Ramos (cell line): Measurements from ENCODE around the gene PKIG.

ENCODE experiments used
- in situ Hi-C: fragments of 300-500 bp; cut with MboI; formaldehyde crosslinking; loops from one replicate; pipeline ENCODE4 v1.14.3; 2022; ENCODE audit warnings: low sequenced_read_pairs; ENCODE audit not compliant: unreplicated experiment

Gene PKIG

DNA sequence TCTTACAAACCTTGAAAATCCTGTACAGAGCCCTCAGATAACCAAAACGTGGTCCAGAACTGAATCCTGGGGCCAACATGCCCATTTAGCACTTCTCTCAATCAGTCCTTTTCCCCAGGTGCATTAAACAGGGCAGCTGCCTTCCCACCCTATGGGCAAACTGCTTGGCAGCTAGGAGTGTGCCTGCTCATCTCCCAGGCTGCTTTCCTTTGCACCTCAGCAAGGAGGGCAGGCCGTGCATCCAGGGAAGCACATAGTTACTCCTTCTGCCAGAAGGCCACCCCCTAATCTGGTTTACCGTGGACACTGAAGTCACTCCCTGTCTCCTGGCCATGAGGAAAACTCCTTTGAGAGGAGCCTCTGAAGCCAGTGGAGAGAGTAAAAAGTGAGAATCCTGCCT, 10.0 kb downstream of the PKIG start:
- in situ Hi-C loops: no loop called here

DNA sequence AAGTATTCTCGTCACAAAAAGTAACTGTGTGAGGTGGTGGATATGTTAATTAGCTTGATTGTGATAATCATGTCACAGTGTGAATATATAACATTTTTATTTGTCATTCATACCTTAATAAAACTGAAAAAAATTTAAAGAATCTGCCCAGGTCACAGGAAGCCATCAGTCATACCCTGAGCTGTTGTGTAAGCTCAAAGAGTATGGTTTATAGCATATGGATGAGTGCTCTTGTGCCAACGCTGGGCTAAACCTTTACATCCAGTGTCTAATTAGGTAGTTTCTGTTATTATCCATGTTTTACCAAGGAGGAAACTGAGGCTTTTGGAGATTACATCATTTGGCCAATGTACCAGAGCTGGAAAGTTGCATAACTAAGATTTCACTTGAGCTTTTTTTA, 11.4 kb downstream of the PKIG start:
- in situ Hi-C loops: no loop called here

DNA sequence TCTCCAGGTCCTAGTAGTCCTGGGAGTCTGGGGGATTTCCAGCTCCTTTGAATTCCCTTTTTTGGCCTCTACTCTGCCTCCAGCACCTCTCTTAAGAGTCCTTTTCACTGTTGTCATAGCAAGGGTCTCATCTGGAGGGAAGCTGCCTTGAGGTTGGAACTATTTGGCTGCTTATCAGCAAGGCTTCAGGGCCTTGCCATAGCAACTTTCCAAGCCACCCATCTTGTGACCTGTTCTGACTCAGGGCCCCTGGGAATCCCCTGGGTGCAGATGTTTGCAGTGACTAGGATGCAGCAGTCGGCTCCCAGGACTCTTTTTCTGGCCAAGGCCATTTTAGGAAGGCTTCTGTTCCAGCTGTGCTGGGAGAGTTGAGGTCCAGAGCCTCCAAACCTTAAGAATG, 12.4 kb downstream of the PKIG start:
- in situ Hi-C loops: no loop called here

DNA sequence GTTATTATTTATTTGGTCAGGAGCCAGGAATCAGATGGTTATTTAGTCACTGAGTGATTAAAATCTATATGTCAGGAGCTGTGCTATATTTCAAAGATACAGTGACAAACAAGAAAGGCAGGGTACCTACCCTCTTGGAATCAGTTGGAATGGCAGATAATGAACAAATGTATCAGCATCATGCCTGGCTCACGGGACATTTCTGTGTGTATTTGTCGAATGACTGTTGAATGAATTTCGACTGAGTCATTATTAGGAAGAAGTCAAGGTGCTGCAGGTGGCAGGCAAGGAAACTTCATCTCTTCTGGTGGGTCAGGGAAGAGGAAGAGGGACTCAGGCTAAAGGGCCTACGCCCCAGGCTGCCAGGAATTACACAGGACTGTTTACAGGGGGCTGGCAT, 13.6 kb downstream of the PKIG start:
- in situ Hi-C loops: no loop called here

DNA sequence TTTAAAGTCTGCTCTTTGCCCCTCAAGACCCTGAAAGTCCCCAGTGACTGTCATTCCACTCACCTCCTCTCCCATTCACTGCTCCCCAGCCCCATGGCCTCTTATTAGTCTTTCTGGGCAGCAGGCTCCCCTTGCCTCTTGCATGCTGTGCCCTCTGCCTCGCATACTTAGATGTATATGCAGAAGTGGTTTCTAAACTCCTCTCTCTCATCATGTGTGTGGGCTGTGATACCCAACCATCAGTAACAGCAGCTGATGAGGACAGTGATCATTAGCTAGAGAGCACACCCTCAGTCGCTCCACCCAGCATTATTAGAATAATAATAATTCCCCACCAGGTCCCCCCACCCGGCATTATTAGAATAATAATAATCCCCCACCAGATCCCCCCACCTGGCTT, 14.5 kb downstream of the PKIG start:
- in situ Hi-C loops: no loop called here

DNA sequence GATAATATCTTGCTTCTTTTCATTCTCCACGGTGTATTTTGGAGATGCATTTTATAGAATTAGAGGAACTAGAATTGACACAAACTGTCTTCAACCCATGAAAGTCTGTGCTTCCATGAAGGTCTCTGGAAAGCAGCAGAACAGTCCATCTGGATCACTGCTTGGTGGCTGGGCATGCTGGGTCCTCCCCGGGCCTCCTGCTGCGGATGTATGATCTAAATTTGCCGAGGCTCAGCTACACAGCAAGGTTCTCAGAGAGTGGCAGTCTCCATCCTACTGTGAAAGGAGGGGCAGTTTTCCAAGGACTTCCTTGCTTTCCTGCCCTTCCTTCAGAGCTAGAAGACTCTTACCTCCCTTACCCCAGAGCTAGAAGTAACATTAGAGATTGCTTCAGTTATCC, 15.1 kb downstream of the PKIG start:
- in situ Hi-C loops: no loop called here

DNA sequence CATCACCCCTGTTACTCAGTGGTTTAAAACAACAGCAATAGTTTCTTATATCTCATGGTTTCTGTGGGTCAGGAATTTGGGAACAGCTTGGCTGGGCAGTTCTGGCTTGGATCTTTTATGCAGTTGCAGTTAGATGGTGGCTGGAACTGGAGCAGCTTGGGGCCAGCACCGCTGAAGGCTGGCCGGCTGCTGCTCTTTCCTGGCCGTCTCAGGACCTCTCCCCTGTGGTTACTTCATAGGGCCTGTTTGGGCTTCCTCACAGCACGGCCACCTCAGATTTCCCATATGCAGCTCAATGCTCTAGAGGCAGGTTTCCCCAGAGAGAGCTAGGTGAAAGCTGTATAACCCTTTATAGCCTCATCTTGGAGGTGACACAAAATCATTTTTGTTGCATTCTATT, 15.6 kb downstream of the PKIG start:
- in situ Hi-C loops: no loop called here

DNA sequence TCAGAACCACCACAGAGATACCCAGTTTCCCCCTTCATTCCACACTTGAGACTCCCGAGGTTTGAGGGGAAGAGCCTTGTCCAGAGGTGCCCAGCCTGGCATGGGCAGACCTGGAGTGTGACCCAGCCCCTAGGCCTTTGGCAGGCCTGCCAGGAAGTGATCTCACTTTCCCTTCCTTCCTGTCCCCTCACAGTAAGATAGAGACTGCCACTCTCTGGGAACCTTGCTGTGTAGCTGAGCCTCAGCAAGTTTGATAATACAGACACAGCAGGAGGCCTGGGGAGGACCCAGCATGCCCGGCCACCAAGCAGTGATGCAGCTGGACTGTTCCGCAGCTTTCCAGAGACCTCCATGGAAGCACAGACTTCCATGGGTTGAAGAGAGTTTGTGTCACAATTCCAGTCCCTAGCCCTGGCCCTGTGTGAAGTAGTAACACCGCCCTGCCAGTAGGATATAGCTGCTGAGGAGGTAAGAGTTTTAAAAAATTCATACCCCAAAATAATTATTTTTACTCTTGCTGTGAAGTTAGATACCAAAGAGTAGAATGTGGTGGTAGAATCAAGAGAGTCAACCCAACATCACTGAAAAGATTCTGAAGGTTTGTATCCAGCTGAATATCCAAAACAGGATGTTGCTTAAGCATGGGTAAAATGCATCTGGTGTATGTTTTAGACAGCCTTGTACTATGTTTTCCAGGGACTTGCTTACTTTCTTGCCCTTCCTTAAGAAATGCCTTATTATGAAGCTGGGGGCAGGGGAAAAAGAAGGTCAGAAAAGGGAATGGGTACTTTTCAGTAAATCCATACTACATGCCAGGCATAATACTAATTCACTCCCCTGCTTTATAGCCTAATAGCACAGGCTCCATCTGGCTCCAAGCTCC, 16.3 kb downstream of the PKIG start:
- in situ Hi-C loops: no loop called here

DNA sequence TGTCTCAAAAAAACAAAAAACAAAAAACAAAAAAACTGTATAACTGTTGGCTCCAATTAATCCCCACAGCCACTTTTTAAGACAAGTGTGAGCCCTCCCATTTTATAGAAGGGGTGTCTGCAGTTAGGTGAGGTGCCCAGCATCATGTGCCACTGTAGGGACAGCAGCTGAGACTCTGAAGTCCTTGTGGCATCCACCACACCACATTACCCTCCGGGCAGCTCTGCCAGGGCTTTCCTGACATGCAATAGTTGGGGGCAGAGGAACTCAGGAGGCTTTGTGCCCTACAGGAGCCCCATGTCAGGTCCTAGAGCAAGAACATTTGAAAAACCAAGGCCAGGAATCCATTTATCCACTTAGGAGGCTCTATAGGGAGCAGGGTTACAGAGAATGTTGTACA, 17.3 kb downstream of the PKIG start:
- in situ Hi-C loops: loop anchor here (10.0 to 25.0 kb wide), 2 partner anchors 215 to 387 kb away; partner anchors contain the start of gene OSER1

DNA sequence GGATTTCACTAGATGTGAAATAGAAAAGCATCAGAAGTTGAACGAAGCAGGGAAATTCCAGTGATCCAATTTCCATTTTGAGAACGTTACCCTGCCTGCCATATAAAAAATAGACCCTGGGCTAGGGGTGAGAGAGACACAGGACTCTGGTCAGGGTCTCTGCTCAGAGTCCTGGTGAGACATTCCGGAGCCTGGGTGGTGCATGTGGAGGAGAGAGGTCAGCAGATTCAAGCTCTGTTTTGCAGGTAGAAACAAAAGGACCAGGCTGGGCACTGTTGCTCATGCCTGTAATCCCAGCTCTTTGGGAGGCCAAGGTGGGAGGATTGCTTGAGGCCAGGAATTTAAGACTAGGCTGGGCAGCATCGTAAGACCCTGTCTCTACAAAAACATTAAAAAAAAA, 17.9 kb downstream of the PKIG start:
- in situ Hi-C loops: loop anchor here (10.0 to 25.0 kb wide), 2 partner anchors 216 to 388 kb away; partner anchors contain the start of gene OSER1

DNA sequence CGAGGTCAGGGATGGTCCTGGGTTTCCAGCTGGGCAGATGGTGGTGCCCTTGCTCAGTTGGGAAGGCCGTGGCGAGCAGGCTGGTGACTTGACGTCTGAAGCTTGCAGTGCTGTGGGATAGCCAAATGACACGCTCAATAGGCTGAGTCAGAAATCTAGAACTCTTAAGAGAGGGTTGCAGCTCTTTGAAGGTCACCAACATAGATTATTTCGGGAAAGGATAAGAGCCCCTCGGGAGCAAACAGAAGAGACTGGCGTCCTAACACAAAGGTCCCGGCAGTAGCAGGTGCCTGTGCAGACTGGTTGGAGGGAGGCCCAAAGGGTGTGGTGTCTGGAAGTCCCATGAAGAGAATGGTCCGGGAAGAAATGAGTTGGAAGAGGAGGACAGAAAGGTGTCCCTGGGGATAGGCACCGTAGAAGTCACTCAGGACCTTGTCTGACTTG, 18.4 kb downstream of the PKIG start:
- in situ Hi-C loops: loop anchor here (10.0 to 25.0 kb wide), 2 partner anchors 216 to 388 kb away; partner anchors contain the start of gene OSER1

DNA sequence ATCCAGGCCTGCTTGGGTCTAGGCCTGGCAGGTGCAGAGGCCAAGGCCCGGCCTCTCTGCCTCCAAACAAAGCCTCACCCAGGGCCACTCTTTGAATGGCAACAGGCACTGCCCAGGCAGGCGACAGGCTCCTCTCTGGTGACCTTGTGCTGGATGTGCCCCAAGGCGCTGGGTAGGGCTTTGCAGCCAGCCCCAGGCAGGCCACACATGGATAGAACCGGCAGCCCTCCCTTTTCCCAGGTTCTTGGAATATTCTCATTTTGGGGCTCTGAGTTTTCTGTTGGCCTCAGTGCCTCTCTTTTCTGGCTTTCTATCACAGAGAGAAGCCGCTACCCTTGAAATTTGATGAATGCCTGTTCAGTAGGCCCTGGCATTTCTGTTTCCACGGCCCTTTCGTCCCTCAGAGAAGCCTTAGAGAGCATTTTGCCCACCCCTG, 18.9 kb downstream of the PKIG start:
- in situ Hi-C loops: loop anchor here (10.0 to 25.0 kb wide), 2 partner anchors 216 to 389 kb away; partner anchors contain the start of gene OSER1

DNA sequence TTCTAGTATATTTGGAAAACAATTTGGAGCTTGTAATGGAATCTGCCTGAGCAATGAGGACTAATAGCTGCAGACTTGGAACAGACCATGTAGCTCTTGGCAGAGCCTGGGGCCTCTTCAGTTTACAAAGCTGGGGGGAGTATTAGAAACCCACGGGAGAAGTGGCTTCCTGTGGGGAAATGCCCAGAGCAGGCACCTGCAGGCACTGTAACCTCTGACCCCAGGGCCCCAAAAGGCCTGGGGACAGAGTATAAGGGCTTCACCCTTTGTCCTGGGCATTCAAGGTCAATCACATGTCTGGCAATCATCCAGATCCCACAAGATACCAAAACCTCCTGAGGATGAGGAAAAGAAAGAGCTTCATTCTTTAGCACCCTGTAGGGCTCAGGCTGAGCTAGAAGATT, 19.4 kb downstream of the PKIG start:
- in situ Hi-C loops: loop anchor here (10.0 to 25.0 kb wide), 2 partner anchors 217 to 390 kb away; partner anchors contain the start of gene OSER1

DNA sequence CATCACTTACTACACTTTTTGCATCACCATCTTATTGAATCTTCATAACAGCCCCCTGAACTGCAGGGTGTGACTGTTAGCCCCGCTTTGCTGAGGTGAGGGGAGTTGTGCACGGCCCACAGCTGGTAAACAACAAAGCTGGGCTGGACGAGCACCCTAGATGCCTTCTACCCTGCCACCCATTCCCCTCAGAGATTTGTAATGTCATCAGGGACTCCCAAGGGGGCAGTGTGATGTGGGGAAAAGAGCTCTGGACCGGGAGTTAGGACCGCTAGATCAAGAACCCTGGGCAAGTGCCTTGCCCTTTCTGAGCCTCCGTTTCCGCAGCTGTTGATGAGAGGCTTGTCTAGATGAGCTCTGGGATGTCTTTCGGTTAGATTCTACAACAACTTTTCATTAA, 20.9 kb downstream of the PKIG start:
- in situ Hi-C loops: loop anchor here (10.0 to 25.0 kb wide), 2 partner anchors 219 to 391 kb away; partner anchors contain the start of gene OSER1

DNA sequence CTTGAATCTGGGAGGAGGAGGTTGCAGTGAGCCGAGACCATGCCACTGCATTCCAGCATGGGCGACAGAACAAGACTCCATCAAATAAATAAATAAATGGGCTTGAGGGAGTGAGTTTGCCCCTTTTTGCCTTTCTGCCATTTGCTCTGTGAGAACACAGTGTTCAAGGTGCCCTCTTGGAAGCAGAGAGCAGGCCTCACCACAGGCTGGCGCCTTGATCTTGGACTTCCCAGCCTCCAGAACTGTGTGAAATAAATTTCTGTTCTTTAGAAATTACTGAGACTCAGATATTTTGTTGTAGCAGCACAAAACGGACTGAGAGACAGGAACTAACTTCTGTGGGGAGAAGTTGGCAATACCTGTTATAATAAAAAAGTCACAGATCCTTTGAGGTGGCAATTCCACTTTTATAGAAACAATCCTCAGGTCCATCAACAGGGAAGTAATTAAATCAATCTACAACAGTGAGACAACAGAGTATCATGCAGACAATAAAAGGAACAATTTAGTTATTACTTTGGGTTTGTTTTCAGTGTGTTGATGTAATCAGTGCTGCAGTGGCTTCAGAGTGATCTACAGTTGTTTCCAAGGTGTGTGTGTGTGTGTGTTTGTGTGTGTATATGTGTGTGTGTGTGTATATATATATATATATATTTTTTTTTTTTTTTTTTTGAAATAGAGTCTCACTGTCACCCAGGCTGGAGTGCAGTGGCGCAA, 24.5 kb downstream of the PKIG start:
- in situ Hi-C loops: loop anchor here (10.0 to 25.0 kb wide), 2 partner anchors 222 to 395 kb away; partner anchors contain the start of gene OSER1

DNA sequence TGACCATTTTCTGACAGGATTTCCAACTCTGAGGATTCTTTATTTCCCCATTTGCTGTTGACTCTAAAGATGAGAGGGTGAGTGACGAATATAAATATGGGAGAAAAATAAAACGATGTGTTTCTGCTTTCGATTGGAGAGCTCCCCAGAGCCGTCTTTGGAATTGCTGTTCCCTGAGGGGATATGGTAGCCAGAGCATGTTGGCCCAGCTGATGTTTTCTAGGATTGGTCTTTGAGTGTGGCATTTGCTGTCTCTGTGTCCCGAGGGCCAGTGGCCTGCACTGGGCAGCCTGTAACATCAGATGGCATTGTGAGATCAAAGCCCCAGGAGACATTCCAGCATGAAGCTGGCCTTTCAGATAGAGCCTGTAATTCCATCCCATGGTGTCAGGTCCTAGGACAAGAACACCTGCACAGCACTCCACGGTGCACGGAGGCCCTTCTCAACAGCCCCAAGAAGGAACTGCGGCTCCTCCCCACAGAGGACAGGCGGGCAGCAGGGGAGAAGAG, 26.7 kb downstream of the PKIG start:
- in situ Hi-C loops: loop anchor here (10.0 to 25.0 kb wide), 2 partner anchors 224 to 397 kb away; partner anchors contain the start of gene OSER1

DNA sequence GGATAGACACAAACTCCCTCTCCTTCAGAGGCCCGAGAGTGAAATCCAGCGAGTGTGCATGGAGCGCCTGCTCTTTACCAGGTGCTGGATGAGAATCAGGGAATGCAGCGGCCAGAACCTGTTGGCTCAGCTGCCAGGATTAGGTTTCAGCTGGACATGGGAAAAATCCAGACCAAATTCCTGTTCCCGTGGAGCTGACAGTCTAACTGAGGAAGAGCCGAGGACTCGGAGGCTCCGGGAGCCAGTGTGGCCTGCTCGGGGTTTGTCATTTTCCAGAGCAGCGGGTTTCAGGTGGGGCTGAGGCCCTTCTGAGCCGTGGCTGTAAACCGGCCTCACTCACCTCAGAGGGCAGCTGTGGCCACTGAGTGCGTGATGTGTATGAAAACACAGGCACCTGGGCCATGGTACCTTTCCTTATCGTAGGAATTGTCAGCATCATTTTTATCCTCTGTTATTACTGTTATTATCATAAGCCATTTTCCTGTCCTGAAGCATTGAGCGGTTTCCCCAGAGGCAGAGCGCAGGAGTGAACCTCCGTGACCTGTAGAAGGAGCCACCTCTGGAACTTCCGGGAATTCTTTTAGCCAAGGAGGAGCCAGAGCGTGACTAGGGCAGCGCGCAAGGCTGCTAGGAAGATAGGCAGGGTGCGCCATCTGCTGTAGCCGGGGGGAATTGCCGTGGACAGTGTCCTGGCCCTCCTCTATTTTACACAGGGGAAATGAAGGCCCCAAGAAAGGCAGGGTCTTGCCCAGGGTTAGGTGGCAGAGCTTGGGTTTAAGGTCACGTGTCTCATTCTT, 27.3 kb downstream of the PKIG start:
- in situ Hi-C loops: loop anchor here (10.0 to 25.0 kb wide), 2 partner anchors 225 to 397 kb away; partner anchors contain the start of gene OSER1

DNA sequence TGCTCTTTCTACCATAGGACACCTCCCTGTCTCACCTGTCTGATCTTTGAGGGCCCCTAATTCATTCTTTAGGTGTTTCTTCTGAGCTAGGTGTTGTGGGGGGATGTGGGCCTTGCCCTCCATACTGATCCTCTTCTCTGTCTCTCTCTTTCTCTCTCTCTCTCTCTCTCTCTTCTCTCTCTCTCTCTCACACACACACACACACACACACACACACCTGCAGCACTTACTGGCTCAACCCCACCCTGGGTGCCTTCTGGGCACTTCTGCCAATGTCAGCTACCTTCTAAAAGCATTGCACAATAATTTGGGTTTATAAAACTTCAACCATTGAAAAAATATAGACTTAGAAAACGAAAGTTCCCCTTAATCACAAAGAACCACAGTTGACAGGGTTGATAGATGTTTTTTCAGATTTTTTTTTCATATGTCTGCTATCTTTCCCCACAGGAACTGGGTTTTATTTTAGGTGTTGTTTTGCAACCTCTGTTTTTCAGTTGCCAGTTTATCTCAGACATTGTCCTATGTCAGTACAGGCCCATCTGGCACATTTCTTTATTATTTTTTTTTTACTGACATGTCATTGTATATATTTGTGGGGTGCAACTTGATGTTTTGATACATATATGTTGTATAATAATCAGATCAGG, 28.1 kb downstream of the PKIG start:
- in situ Hi-C loops: loop anchor here (25.0 kb wide), 1 partner anchor 398 kb away; the partner anchor contains the start of gene OSER1

DNA sequence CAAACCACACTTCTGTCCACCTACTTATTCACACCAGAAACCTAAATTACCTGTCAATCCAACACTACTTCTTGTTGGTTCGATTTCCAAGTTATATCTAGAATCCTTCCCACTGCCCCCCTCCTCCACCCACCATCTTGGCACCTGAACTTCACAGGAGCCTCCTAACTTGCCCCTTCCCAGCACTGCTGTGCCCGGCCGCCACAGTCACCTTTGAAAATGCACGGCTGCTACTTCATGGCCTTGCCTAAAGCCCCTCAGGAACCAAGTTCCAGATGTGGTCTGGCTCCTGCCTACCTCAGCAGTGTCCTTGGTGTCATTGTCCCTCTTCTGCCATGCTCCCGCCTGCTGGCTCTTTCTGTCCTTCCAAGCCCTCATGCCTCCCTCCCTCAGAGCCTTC, 31.2 kb downstream of the PKIG start:
- in situ Hi-C loops: loop anchor here (25.0 kb wide), 1 partner anchor 401 kb away; the partner anchor contains the start of gene OSER1
